Measurements from ENCODE around the gene ALOX15. TPM values are rescaled to one million over a fixed set of nuclear protein-coding genes. Genes with fewer than 3 reads are reported as not detected.
"Not testable (repeated sequence)": the region's sequence is repeated elsewhere in the genome, so short reads cannot be mapped to it uniquely, and the experiment has no call there.

ALOX15 gene
- total RNA-seq, 2 donors from 2014 or later = not detected

GRCh38 chr17:4631836-4632580, 9.5 kb downstream of the ALOX15 start:
- DNase-seq (ENCODE audit: low spot score) (no peak), ATAC-seq (ENCODE audit: insufficient number of reproducible peaks, low FRiP score, low read depth) (no peak)
- no peak for TF ChIP-seq CTCF (IDR thresholded peaks at IDR 0.05)
- Histone ChIP-seq H3K4me3 (no peak overlapping the region), H3K4me1 (ENCODE audit: control insufficient read depth in 1 of 2, low read depth in 2 of 2) (peaks cover 0 to 4% of the 10 kb centered on the region in 2 donors), H3K36me3 (no peaks in the 10 kb centered on the region), H3K27ac (no peak overlapping the region), H3K27me3 (replicated peaks; ENCODE audit: insufficient read depth) (no peaks in the 10 kb centered on the region), H3K9me3 (no peaks in the 10 kb centered on the region)

- H3K27ac ChIP-seq = no peak overlapping the region
- H3K27me3 ChIP-seq (replicated peaks; ENCODE audit: insufficient read depth) = no peaks in the 10 kb centered on the region
- no peak for TF ChIP-seq CTCF (IDR thresholded peaks at IDR 0.05)
- peaks cover 0 to 4% of the 10 kb centered on the region in 2 donors for H3K4me1 ChIP-seq (ENCODE audit: control insufficient read depth in 1 of 2, low read depth in 2 of 2)
- no peak for ATAC-seq (ENCODE audit: insufficient number of reproducible peaks, low FRiP score, low read depth)
- H3K36me3 ChIP-seq = no peaks in the 10 kb centered on the region
- no peaks in the 10 kb centered on the region for H3K9me3 ChIP-seq
- no peak for DNase-seq (ENCODE audit: low spot score)
- no peak overlapping the region for H3K4me3 ChIP-seq
These were observed 10.0 kb downstream of the ALOX15 start for GRCh38 chr17:4631431-4631830.

- ATAC-seq (ENCODE audit: insufficient number of reproducible peaks, low FRiP score, low read depth) = no peak
- H3K27me3 ChIP-seq (replicated peaks; ENCODE audit: insufficient read depth) = no peaks in the 10 kb centered on the region
- no peak overlapping the region for H3K4me3 ChIP-seq
- no peak for DNase-seq (ENCODE audit: low spot score)
- no peak for TF ChIP-seq CTCF (IDR thresholded peaks at IDR 0.05)
- no peaks in the 10 kb centered on the region for H3K36me3 ChIP-seq
- peaks cover 0 to 10% of the 10 kb centered on the region in 2 donors for H3K4me1 ChIP-seq (ENCODE audit: control insufficient read depth in 1 of 2, low read depth in 2 of 2)
- no peak overlapping the region for H3K27ac ChIP-seq
- peaks cover 4% of the 10 kb centered on the region for H3K9me3 ChIP-seq
These were observed 14.7 kb downstream of the ALOX15 start for GRCh38 chr17:4626734-4627256.

DNA sequence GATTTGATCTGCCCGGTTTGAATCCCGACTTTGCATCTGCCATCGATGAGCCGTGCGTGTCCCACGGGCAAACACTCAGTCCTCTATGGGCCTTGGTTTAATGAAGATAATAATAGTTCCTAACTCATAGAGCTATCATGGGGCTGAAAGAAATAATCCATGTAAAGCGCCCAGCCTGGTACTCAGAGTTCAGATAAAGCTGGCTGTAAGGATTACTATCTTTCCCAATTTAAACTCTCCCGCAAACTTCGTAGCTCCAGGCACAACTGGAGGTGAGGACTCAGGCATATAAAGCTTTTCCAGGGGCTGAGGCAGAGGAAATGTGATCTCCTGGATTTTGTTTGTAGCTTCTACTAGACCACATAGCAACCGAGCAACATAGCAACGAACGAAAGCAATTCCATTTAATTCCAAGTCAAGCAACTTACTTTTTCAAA, 16.3 kb downstream of the ALOX15 start:
- Histone ChIP-seq H3K36me3 (no peaks in the 10 kb centered on the region), H3K9me3 (peaks cover 4% of the 10 kb centered on the region), H3K27me3 (replicated peaks; ENCODE audit: insufficient read depth) (no peaks in the 10 kb centered on the region), H3K4me1 (ENCODE audit: control insufficient read depth in 1 of 2, low read depth in 2 of 2) (peaks cover 0 to 10% of the 10 kb centered on the region in 2 donors), H3K27ac (no peak overlapping the region), H3K4me3 (no peak overlapping the region)
- ATAC-seq (ENCODE audit: insufficient number of reproducible peaks, low FRiP score, low read depth) (no peak), DNase-seq (ENCODE audit: low spot score) (no peak)
- no peak for TF ChIP-seq CTCF (IDR thresholded peaks at IDR 0.05)

DNA sequence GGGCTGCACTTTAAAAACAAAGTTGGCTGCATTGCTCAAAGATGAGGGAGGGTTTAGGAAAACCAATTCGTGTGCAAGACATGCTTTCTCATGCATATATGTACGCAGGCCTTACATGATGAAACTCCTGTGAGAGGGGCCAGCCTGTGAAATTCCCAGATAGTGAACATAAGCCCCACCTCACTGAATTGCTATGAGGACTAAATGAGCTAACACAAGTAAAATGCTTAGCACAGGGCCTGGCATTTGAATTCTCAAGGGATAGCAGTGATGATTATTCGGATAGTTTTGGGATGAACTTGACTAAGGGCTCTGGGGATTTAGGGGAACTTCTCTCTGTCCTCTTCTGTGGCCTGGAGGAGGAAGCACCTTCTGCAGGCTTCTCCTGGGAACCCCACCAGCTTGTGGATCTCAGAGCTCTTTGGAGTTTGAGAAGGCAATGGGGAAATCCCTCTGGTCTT, 17.0 kb downstream of the ALOX15 start:
- H3K36me3 ChIP-seq; H3K27ac ChIP-seq; H3K9me3 ChIP-seq; H3K4me3 ChIP-seq; DNase-seq (ENCODE audit: low spot score); H3K27me3 ChIP-seq (replicated peaks; ENCODE audit: insufficient read depth); ATAC-seq (ENCODE audit: insufficient number of reproducible peaks, low FRiP score, low read depth): not testable (repeated sequence)
- peaks cover 0 to 10% of the 10 kb centered on the region in 2 donors for H3K4me1 ChIP-seq (ENCODE audit: control insufficient read depth in 1 of 2, low read depth in 2 of 2)
